ENCODE measurements around the gene RPS3A.
"Not testable (repeated sequence)": the region's sequence is repeated elsewhere in the genome, so short reads cannot be mapped to it uniquely, and the experiment has no call there.

RPS3A gene

GRCh38 chr4:151099229-151099975 is at the start of gene RPS3A:
Gene RPS3A (plus strand): TSS chr4:151099628. CDS start chr4:151099653, 25 bp downstream.
- FAIRE-seq = peak; percentile 97

DNA sequence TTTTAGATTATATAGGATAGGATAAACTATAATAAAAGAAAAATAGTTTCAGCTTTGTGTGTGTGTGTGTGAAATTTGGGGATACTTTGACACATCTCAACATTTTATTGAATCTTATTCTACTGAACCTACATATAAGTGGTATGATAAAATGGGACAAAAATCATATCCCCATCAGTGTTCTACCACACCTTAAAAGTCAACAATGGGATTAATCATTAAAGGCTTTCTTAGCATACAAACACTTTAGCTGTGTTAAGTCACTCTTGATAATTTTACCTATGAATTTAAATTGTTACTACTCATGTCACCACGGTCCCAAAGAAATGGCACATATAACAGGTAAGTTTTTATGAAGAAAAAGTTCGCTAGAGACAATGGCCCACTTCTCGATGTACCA is 46.6 kb upstream of the RPS3A start:
- FAIRE-seq = no peak

DNA sequence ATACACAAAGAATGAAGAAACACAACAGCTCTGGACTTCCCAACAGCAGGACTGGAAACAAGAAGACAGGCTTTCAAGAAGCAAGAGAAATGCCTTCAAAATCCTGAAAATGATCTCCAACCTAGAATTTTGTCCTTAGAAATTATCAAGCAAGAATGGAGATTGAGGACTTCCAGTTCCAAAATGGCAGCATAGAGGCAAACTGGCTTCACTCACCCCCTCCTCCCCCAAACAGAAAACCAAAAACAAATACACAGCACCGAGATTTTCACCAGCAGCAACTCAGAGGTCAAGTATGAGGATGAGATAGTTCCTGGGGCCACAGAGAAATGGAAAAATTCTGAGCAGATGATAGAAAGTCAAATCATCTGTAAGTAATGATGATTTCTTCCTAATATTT is 43.9 kb upstream of the RPS3A start:
- FAIRE-seq = no peak

- not testable (repeated sequence) for FAIRE-seq
Measured at GRCh38 chr4:151063143-151063542, 36.3 kb upstream of the RPS3A start.

- FAIRE-seq = no peak
Measured at GRCh38 chr4:151067316-151067970, 32.0 kb upstream of the RPS3A start.

DNA sequence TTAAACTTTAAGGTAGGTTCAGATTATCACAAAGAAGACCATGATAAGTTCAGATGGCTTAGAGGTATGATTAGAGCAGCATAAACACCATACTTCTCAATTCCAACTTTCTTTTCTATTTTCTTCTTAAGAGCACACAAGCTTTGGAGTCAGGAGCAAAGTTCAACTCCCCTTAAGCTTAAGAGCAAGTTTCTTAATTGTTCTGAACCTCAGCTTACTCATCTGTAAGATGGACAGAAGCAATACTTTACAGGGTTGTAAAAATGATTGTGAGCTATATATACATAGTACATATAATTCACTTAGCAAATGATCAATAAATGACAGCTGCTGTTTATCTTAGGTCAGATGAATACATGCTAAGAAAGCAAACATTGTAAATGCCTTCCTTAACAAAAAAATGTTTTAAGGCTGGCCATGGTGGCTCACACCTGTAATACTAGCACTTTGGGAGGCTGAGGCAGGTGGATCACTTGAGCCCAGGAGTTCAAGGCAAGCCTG is 25.0 kb upstream of the RPS3A start:
- FAIRE-seq = no peak

- FAIRE-seq = not testable (repeated sequence)
Measured at GRCh38 chr4:151077978-151078377, 21.4 kb upstream of the RPS3A start.

- FAIRE-seq = no peak
Measured at GRCh38 chr4:151087467-151087866, 12.0 kb upstream of the RPS3A start.

DNA sequence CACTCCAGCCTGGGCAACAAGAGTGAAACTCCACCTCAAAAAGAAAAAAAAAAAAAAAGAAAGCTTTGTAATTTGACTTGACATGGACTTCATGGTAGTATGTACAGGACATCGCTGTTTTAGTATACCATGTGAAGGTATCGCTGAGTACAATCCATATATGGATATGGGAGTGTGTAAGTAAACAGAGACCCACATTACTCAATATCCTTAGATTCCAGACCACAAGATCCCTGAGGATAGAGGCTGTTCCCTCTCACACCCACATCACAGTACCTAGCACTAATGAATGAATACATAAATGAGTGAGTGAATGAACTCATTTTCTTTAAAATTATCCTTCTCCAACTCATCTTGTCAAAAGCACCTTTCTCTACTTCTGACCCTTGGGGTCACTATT is 8.4 kb upstream of the RPS3A start:
- no peak for FAIRE-seq

DNA sequence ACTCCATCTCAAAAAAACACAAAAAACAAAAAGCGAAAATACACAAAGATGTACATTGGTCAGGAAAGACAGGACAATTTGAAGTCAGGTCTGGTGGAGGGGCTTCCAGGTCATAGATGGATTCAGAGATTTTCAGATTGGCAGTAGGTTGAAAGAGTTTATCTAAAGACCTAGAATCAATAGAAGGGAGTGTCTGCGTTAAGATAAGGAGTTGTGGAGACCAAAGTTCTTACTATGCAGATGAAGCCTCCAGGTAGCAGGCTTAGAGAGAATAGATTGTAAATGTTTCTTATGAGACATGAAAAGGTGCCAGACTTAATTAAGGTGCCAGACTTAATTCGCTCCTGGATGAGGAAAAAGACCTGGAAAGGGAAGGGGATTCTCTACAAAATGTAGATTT is 6.9 kb upstream of the RPS3A start:
- FAIRE-seq = no peak

GRCh38 chr4:151093203-151093602 is 6.2 kb upstream of the RPS3A start:
- no peak for FAIRE-seq

DNA sequence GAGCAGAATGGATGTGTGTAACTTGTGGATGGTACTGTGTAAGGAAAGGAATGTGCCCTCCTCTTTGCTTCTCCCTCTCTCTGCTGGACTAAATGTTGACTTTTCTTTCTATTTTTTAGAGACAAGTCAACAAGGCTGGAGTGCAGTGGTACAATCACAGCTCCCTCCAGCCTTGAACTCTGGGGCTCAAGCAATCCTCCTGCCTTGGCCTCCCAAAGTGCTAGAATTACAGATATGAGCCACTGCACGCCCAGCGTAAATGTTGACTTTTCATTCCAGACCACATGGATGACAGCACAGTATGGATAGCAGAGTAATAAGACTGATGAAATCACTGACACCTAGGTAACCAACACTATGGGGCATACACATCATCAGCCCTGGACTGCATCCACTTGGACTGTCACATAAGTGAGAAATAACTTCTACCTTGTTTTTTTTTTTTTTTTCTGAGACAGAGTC is 5.1 kb upstream of the RPS3A start:
- FAIRE-seq = no peak

- no peak for FAIRE-seq
Measured at GRCh38 chr4:151095142-151095541, 4.3 kb upstream of the RPS3A start.

- FAIRE-seq = no peak
Measured at GRCh38 chr4:151097759-151098158, 1.7 kb upstream of the RPS3A start.

DNA sequence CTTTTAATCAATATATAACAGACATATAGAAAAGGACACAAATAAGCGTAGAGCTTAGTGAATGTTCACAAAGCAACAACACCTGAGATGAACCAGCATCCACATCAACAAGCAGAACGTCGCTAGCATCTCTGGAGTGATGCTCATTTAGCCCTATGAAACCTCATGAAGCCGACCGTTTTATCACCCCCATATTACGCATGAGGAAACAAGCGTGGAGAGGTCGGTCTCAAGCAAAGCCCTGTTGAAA is 524 bp upstream of the RPS3A start:
- no peak for FAIRE-seq

DNA sequence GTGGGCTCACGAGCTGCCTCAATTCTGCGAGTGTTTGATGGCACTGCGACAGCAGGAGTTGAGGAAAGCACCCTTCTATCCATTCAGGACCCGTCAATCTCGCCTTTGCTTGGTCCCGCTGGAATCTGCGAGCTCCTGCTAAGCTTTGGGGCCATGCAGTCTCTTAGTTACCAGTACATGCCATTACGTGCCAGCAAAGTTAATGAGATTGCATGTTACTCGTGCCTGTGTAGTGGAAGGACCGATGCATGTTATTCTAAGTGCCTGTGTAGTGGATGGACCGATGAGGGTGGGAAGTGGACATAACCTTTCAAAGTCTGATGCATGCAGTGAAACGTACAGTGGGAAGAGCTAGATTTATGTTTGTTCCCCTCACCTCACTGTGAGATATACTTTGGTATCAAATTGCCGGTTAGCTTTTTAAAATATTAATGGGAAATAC is 569 bp downstream of the RPS3A start:
- FAIRE-seq = no peak

GRCh38 chr4:151100531-151100930 is 1.1 kb downstream of the RPS3A start:
- FAIRE-seq = no peak

GRCh38 chr4:151103758-151104157 is 4.3 kb downstream of the RPS3A start:
- no peak for FAIRE-seq

GRCh38 chr4:151104621-151105020 is 5.2 kb downstream of the RPS3A start:
- FAIRE-seq = no peak

DNA sequence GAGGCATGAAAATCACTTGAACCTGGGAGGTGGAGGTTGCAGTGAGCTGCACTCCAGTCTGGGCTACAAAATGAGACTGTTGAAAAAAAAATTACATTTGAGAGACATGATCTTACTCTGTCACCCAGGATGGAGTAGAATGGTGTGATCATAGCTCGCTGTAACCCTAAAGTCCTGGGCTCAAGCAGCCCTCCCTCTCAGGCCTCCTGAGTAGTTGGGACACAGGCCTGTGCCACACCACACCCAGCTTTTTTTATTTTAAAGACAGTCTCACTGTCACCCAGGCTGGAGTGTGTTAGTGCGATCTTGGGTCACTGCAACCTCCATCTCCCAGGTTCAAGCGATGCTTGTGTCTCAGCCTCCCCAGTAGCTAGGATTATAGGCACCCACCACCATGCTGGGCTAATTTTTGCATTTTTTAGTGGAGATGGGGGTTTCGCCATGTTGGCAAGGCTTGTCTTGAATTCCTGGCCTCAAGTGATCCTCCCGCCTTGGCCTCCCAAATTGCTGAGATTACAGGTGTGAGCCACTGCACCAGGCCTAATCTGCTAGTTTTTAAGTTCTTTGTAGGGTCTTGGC is 6.1 kb downstream of the RPS3A start:
- no peak for FAIRE-seq

- FAIRE-seq = no peak
Measured at GRCh38 chr4:151107063-151107462, 7.6 kb downstream of the RPS3A start.

GRCh38 chr4:151110236-151110635 is 10.8 kb downstream of the RPS3A start:
- no peak for FAIRE-seq

DNA sequence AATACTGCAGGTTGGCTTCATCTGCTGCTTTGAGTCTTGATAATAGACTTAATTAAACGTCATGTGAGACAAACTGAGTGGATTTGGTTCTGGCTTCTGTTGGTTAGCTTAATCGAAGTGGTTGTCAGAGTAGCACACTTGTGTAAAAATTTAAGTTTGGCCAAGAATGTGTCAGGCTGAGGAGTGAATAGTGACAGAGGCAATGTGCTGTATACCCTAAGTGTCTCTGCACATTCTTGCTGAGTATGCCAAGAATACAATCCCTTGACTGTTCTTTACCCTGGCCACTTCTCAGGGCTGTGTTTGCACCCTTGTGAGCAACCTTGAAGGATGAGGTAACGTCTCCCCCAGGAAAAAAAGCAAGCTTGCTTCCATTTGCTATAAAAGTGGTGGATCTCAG is 14.9 kb downstream of the RPS3A start:
- FAIRE-seq = no peak

DNA sequence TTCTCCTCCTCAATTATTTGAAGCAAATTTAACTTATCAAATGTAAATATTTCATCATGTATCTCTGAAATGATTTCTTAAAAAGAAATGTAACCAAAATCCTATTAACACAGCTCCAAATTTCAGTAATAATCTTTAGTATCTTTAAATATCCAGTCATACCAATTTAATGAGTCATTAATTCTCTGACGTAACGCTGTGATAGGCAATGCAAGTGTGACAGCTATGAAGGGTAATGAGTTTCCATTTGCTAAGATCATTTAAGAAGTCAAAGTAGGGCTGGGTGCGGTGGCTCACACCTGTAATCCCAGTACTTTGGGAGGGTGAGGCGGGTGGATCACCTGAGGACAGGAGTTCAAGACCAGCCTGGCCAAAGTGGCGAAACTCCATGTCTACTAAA is 15.6 kb downstream of the RPS3A start:
- no peak for FAIRE-seq

Measured in G401.6 (cell line).